GM12801 (cell line): Measurements from ENCODE around the gene MND1.

Experiments used
- TF ChIP-seq, protein P1 (sequence below): IDR thresholded peaks from one replicate; pipeline ENCODE4 v1.5.1; 2011; ENCODE audit warnings: control low read depth; ENCODE audit not compliant: insufficient read length; ENCODE audit errors: extremely low read depth

MND1 gene

DNA sequence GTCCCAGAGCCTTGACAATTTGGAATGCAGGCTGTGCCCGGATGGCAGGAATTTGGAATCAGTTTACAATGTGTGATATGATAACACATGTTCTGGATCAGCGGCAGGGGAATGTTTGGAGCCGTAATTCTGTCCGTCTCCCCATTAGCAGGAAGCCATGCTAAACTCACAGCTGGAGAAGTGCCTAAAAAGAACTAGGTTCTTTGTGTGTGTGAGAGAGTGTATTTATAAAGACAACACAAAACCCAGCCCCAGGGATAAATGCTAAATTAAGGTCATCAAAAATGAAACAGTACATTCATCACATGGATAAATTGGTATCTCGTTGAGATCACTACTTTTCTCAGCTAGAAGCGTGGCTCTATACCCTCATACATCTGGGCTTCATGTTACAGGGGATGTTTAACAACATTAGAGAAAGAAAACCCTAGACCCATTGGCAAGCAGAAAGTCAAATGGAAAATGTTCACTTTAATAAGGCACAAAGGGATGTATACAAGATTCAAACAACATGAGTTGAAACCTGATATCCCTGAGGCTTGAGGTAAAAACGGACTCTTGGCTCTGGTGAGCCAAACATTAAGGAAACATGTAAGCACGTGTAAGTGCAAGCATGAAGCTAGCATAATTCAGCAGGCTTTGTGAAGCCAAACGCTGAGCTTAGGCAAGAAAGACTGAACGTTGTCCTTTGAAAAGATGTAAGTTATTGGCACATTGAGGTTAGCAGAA is 103.7 kb downstream of the MND1 start:
- TF ChIP-seq, protein P1, sequence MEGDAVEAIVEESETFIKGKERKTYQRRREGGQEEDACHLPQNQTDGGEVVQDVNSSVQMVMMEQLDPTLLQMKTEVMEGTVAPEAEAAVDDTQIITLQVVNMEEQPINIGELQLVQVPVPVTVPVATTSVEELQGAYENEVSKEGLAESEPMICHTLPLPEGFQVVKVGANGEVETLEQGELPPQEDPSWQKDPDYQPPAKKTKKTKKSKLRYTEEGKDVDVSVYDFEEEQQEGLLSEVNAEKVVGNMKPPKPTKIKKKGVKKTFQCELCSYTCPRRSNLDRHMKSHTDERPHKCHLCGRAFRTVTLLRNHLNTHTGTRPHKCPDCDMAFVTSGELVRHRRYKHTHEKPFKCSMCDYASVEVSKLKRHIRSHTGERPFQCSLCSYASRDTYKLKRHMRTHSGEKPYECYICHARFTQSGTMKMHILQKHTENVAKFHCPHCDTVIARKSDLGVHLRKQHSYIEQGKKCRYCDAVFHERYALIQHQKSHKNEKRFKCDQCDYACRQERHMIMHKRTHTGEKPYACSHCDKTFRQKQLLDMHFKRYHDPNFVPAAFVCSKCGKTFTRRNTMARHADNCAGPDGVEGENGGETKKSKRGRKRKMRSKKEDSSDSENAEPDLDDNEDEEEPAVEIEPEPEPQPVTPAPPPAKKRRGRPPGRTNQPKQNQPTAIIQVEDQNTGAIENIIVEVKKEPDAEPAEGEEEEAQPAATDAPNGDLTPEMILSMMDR, result no peak

DNA sequence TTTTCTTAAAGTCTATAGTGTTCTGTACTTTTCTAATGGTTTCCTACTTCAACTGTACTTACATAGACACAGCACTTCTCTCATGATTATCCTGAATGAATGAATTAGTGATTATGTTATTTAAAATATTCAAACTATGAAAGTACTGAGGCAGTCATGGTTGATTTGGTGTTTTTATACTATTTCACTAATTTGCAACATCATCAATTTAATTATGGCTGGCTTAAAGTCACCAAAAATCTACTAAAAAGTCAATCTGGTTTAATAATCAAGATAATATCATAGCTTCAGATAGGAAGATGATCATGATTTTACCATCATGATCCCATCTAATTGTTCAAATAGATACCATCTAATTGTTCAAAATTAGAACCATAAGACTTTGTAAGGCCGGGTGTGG is 104.8 kb downstream of the MND1 start:
- TF ChIP-seq, protein P1, result no peak

DNA sequence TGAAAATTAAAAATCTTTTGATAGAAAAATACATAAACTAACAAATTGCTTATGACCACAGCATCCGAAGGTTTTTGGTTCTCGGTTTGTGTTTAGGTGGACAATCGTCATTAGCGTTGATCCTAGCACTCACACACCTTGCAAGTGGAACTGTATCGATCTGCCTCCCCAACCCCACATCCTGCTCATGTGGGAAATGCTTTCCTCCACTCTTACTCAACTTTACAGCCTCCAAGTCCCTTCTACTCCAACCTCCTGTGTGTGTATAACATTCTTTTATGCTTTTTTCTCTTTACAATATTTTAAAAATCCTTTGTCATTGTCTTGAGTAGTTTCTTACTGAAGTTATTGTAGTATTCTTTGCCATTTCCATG is 106.0 kb downstream of the MND1 start:
- TF ChIP-seq, protein P1, result no peak

DNA sequence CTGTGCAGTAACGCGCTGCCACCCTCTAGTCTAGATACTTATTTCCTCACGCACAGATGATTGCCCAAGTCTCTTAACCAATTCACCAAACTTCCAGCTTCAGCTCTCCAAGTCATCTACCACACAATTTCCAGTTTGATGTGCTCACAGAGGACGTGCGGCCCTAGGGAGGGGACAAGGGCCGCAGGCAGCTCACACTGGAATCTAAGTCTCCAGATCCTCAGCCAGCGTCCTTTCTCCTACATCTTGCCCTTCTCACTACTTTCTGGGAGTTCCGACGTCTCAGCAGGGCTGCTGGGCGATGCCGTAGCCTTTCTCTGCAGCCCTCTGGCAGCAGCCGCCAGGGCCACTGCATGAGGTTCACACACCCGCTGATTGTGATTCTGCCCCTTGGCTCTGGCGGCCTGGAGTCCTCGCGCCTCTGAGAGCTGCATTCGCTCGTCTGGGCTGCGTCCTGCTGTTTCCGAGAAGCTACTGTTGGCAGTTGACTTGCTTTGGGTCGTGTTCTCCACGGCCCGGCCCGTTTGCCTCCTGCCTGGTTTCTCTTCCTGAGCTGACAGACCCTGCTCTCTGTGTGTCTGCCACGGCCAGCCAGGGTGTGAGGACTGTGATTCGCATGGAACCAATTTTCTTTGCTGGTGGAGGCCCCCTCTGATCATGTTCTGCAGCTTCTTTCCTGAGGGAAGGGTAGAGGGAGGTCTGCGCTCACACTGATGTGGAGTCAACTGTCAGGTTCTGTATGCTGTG is 107.6 kb downstream of the MND1 start:
- TF ChIP-seq, protein P1, result no peak

DNA sequence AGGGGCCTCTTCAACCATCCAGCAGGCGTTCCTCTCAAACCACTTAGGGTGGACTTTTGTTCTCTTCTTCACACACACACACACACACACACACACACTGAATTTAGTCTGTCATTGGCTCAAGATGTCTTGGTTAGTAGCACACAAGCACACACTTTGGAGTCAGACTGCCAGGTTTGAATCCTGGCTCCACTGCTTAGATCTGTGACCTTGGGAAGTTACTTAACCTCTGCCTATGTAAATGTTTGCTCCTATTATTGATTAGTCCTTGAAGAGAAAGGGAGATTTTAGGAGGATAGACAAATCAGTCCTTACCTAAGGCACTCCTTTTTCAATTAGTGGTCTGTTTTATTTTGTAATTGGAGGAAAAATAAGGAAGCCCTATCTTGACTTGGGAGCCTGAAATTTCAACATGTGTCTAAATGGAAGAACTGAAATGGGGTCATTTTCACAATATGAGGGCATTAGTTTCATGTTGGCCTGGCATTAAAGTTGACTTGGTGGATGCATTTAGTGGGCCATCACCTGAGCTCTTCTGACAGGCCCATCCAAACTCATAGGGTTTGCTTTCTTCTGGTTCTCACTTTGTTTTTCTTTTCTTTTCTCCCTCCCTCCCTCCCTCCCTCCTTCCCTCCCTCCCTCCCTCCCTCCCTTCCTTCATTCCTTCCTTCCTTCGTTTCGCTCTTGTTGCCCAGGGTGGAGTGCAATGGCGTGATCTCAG is 108.3 kb downstream of the MND1 start:
- TF ChIP-seq, protein P1, result no peak

DNA sequence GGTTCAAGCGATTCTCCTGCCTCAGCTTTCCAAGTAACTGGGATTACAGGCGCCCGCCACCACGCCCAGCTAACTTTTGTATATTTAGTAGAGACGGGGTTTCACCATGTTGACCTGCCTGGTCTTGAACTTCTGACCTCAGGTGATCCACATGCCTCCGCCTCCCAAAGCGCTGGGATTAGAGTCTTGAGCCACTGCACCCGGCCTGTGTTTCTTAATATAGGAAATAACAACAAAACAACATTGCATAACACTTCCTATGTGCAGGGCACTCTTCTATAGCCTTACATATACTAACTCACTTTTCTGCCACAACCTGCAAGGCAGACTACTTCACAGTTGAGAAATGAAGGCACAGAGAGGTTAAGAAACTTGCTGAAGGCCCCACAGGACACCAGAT is 108.9 kb downstream of the MND1 start:
- TF ChIP-seq, protein P1, result no peak

DNA sequence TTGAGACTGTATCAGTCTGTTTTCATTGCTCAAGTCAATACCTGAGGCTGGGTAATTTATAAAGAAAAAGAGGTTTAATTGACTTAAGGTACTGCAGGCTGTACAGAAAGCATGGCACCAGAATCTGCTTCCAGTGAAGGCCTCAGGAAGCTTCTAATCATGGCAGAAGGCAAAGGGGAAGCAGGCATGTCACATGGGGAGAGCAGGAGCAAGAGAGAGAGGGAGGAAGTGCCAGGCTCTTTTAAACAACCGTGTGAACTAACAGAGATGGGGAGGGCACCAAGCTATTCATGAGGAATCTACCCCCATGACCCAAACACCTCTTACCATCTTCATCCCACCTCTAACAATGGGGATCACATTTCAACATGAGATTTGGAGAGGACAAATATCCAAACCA is 114.5 kb downstream of the MND1 start:
- TF ChIP-seq, protein P1, result no peak
